ENCODE data around the gene RSPH1. TPM values are rescaled to one million over a fixed set of nuclear protein-coding genes. Genes with fewer than 3 reads are reported as not detected.

RSPH1 gene
- total RNA-seq, result not detected in 2 replicates

DNA sequence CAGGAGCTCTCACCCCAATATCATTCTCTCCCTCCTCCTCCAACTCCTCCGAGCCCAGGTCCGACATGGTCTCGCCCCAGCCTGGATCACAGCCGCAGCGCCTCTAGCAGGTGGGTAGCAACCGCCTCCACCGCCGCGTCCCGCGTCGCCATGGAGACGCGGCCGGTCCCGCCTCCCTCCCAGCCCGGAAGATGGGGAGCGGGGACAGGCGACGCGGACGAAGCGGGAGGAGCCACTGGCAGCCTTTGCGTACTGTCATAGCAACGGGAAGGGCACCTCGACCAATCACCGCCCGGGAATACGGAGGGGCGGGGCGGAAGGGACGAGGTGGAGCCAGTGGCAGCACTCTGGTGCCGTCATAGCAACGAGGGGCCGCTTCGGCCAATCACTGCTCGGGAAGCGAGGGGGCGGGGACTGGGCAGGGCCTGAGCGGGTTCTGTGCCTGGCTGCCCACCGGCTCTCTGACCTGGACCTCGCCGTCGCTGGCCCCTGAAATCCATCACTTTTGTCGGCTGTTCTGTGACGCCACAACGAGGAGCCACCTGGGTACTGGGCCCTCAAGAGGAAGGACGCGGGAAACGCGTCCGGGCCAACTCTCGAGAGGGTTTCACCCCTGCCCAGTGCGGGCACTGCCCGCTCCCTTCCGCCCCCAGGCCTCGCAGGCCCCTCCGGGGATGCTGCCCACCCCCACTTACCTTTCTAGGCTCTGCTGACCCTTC is at the start of gene RSPH1:
TSS of gene RSPH1 (minus strand) at position 105 of the 719 bp plus-strand sequence. CDS start at position 67, 38 bp downstream.

DNA sequence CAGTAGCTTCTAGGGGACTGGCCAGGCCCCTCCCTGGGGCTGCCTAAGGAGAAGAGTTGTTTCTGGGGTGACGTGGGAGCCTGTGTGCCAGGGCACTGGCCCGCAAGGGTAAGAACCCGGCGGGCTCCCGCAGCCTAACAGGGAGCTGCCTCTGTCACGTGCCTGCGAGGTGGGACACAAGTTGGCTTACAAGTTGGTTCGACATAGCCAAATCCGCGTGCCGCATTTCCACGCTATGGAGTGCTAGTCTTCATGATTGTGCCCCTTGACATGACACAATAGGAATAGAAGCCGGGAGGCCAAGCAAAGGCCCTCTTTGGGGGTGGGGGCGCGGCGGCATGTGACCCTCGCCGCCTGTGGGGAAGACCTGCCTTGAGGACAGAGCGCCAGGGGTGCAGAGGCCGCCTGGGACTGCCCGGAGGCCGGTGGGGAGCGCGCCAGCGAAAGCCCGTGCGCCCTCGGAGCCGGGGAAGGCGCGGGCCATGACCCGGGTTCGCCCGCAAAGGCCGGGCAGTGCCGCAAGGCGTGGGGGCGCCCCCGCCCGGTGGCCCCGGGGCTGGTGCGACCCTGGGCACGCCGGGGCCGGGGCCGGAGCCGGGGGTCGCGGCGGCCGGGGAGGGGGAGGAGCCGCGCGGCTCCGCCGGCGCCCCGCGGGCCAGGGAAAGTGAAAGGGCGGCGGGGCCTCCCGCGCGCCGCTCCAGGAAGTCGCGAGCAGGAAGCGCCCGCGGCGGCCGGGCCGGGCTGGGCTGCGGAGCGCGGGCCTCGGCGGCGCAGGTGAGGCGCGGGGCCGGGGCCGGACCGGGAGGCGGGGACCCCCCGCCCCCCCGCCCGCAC is 17.3 kb upstream of the RSPH1 start, which contains the start of gene SLC37A1:
TSS of gene SLC37A1 (plus strand) at position 702 of the 834 bp plus-strand sequence. CDS start 4,603 bp downstream, outside the sequence.

Other genes with a start within 250 kb of the RSPH1 start
- gene TFF3, start 180.8 kb downstream of the RSPH1 start, total RNA-seq, result not detected in 2 replicates
- gene TFF2, start 145.2 kb downstream of the RSPH1 start, total RNA-seq, result not detected in 2 replicates
- gene TFF1, start 129.7 kb downstream of the RSPH1 start, total RNA-seq, result not detected in 2 replicates
- gene TMPRSS3, start 100.2 kb downstream of the RSPH1 start, total RNA-seq, result not detected in 2 replicates
- not detected in 2 replicates for gene UBASH3A, start 92.3 kb downstream of the RSPH1 start, total RNA-seq
- 0.74 and 3.7 TPM in 2 replicates for gene SLC37A1, start 17.6 kb upstream of the RSPH1 start, total RNA-seq
- gene PDE9A, start 157.4 kb upstream of the RSPH1 start, total RNA-seq, result 0.15 and 0.84 TPM in 2 replicates